ENCODE measurements around the gene MOV10L1.

Gene MOV10L1

GRCh38 chr22:50061824-50062355 is 27.9 kb upstream of the MOV10L1 start:
- Histone ChIP-seq H3K36me3 (no peaks in the 10 kb centered on the region), H3K4me3 (ENCODE audit: low read depth, low read length) (no peak overlapping the region), H3K27ac (no peak overlapping the region), H3K9me3 (ENCODE audit: severe bottlenecking) (no peaks in the 10 kb centered on the region), H3K27me3 (ENCODE audit: insufficient read depth, low read depth, severe bottlenecking) (no peaks in the 10 kb centered on the region)
- no peak for TF ChIP-seq CTCF (IDR thresholded peaks at IDR 0.05; ENCODE audit: low read depth, low read length)
- DNase-seq: no peak

GRCh38 chr22:50062509-50063135 is 27.2 kb upstream of the MOV10L1 start:
- H3K9me3 ChIP-seq (ENCODE audit: severe bottlenecking): no peaks in the 10 kb centered on the region
- no peak for TF ChIP-seq CTCF (IDR thresholded peaks at IDR 0.05; ENCODE audit: low read depth, low read length)
- H3K36me3 ChIP-seq: no peaks in the 10 kb centered on the region
- no peak overlapping the region for H3K27ac ChIP-seq
- no peak for DNase-seq
- H3K4me3 ChIP-seq (ENCODE audit: low read depth, low read length): no peak overlapping the region
- H3K27me3 ChIP-seq (ENCODE audit: insufficient read depth, low read depth, severe bottlenecking): no peaks in the 10 kb centered on the region

- TF ChIP-seq CTCF (IDR thresholded peaks at IDR 0.05; ENCODE audit: low read depth, low read length): no peak
- DNase-seq: no peak
- no peaks in the 10 kb centered on the region for H3K9me3 ChIP-seq (ENCODE audit: severe bottlenecking)
- H3K27me3 ChIP-seq (ENCODE audit: insufficient read depth, low read depth, severe bottlenecking): no peaks in the 10 kb centered on the region
- H3K27ac ChIP-seq: no peak overlapping the region
- no peak overlapping the region for H3K4me3 ChIP-seq (ENCODE audit: low read depth, low read length)
- no peaks in the 10 kb centered on the region for H3K36me3 ChIP-seq
Observed at GRCh38 chr22:50063589-50064393, 26.0 kb upstream of the MOV10L1 start.

DNA sequence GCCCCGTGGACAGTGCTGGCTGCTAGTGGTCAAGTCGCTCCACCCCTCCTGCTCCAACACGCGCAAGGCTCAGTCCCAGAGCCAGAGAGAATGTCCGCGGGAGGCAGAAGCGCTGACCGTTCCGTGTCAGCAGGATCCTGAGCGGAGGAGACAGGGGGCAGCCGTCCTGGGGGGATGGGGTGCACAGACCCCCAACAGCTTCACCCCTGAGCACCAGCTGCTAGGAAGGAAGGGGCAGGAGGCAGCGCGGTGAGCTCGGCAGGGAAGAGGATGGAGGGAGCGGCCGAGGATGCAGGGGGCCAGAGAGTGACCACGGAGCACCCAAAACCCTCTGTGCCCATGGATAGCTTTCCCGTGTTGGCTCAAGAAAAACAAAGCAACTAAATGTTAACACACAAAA is 25.4 kb upstream of the MOV10L1 start:
- no peak for TF ChIP-seq CTCF (IDR thresholded peaks at IDR 0.05; ENCODE audit: low read depth, low read length)
- no peaks in the 10 kb centered on the region for H3K9me3 ChIP-seq (ENCODE audit: severe bottlenecking)
- H3K36me3 ChIP-seq: no peaks in the 10 kb centered on the region
- DNase-seq: no peak
- H3K27ac ChIP-seq: no peak overlapping the region
- no peaks in the 10 kb centered on the region for H3K27me3 ChIP-seq (ENCODE audit: insufficient read depth, low read depth, severe bottlenecking)
- no peak overlapping the region for H3K4me3 ChIP-seq (ENCODE audit: low read depth, low read length)

- DNase-seq: no peak
- Histone ChIP-seq H3K4me3 (ENCODE audit: low read depth, low read length) (no peak overlapping the region), H3K27ac (no peak overlapping the region), H3K36me3 (no peaks in the 10 kb centered on the region), H3K9me3 (ENCODE audit: severe bottlenecking) (no peaks in the 10 kb centered on the region), H3K27me3 (ENCODE audit: insufficient read depth, low read depth, severe bottlenecking) (no peaks in the 10 kb centered on the region)
- no peak for TF ChIP-seq CTCF (IDR thresholded peaks at IDR 0.05; ENCODE audit: low read depth, low read length)
Observed at GRCh38 chr22:50067244-50067643, 22.6 kb upstream of the MOV10L1 start.
